Fibroblast of villous mesenchyme (primary cell): ENCODE data around the gene OR51S1. TPM values are rescaled to one million over a fixed set of nuclear protein-coding genes. Genes with fewer than 3 reads are reported as not detected.
"Not testable (repeated sequence)": the region's sequence is repeated elsewhere in the genome, so short reads cannot be mapped to it uniquely, and the experiment has no call there.

ENCODE experiments used
- DNase-seq: peaks from one replicate; pipeline ENCODE4 v3.0.0-alpha.2; 2010; ENCODE audit warnings: low read depth
- H3K4me3 ChIP-seq: 2 replicates; pipeline ENCODE4 v1.5.1; 2011; ENCODE audit warnings: low read depth, mild to moderate bottlenecking, low read length
- CTCF ChIP-seq: IDR thresholded peaks from 2 replicates; pipeline ENCODE4 v1.5.1; 2012; ENCODE audit warnings: low read depth, mild to moderate bottlenecking, low read length; ENCODE audit not compliant: insufficient read depth
- total RNA-seq: library from RNA; depleted of rRNA; stranded (reverse); fragments of >200 nt; gene quantifications from 2 replicates; pipeline ENCODE4 v1.2.3, GENCODE V29; 2012

OR51S1 gene
- total RNA-seq, 1 donor = not detected

- DNase-seq = no peak
- no peak overlapping the region for H3K4me3 ChIP-seq
- TF ChIP-seq CTCF = no peak
Measured at GRCh38 chr11:4882543-4882942, 33.5 kb upstream of the OR51S1 start.

- no peak within 1 kb of the TSS for H3K4me3 ChIP-seq
- no peak for TF ChIP-seq CTCF
- DNase-seq = peak; percentile 6
Measured at GRCh38 chr11:4881860-4882500, 33.0 kb upstream of the OR51S1 start, which contains the start of gene OR51T1. Gene OR51T1, plus strand, starts transcription at chr11:4881900. Its CDS starts 0 bp downstream, at chr11:4881900.

DNA sequence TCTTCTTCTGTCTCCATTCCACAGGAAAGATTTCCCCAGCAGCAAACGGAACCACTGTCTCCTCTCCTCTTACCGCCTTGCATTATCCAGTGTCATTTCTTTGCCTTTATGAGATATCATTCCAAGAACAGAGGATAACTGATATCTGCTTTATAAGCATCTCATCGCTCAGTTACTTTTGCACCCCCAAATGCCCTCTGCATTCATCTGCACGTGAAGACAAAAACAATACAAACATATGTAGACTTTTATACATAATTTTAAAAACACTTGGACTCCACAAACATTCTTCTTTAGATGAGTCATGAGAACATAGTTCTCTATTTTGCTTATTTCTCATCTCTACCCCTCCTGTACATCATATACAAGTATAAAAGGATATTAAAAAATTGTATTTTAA lies 32.2 kb upstream of the OR51S1 start:
- H3K4me3 ChIP-seq = no peak overlapping the region
- no peak for TF ChIP-seq CTCF
- no peak for DNase-seq

- no peak overlapping the region for H3K4me3 ChIP-seq
- no peak for TF ChIP-seq CTCF
- no peak for DNase-seq
Measured at GRCh38 chr11:4865855-4866254, 16.8 kb upstream of the OR51S1 start.

- no peak for DNase-seq
- no peak overlapping the region for H3K4me3 ChIP-seq
- TF ChIP-seq CTCF = no peak
Measured at GRCh38 chr11:4863876-4864275, 14.9 kb upstream of the OR51S1 start.

GRCh38 chr11:4862447-4863236 lies 13.6 kb upstream of the OR51S1 start:
- no peak for DNase-seq
- H3K4me3 ChIP-seq = no peak overlapping the region
- no peak for TF ChIP-seq CTCF

DNA sequence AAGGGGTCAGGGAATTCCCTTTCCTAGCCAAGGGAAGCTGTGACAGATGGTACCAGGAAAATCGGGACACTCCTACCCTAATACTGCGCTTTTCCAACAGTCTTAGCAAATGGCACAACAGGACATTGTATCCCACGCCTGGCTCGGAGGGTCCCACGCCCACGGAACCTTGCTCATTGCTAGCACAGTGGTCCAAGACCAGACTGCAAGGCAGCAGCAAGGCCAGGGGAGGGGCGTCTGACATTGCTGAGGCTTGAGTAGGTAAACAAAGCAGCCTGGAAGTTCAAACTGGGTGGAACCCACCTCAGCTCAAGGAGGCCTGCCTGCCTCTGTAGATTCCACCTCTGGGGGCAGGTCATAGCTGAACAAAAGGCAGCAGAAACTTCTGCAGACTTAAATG lies 5.3 kb upstream of the OR51S1 start:
- H3K4me3 ChIP-seq, DNase-seq: not testable (repeated sequence)
